ENCODE data around the gene DNAAF2. TPM values are rescaled to one million over a fixed set of nuclear protein-coding genes. Genes with fewer than 3 reads are reported as not detected.

Gene DNAAF2, protein sequence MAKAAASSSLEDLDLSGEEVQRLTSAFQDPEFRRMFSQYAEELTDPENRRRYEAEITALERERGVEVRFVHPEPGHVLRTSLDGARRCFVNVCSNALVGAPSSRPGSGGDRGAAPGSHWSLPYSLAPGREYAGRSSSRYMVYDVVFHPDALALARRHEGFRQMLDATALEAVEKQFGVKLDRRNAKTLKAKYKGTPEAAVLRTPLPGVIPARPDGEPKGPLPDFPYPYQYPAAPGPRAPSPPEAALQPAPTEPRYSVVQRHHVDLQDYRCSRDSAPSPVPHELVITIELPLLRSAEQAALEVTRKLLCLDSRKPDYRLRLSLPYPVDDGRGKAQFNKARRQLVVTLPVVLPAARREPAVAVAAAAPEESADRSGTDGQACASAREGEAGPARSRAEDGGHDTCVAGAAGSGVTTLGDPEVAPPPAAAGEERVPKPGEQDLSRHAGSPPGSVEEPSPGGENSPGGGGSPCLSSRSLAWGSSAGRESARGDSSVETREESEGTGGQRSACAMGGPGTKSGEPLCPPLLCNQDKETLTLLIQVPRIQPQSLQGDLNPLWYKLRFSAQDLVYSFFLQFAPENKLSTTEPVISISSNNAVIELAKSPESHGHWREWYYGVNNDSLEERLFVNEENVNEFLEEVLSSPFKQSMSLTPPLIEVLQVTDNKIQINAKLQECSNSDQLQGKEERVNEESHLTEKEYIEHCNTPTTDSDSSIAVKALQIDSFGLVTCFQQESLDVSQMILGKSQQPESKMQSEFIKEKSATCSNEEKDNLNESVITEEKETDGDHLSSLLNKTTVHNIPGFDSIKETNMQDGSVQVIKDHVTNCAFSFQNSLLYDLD
- total RNA-seq = 10 to 100 TPM; 11.2 to 11.9 TPM

GRCh38 chr14:49634547-49635334, at the start of gene DNAAF2:
Gene DNAAF2 (minus strand): TSS chr14:49635244. CDS start chr14:49635149, 95 bp downstream.
- Histone ChIP-seq H3K4me3 (peak within 1 kb of the TSS; percentile 75 to 90), H3K27me3 (replicated peaks; ENCODE audit: insufficient read depth) (no peaks in the 10 kb centered on the region), H3K9me3 (no peaks in the 10 kb centered on the region), H3K27ac (peak within 1 kb of the TSS; percentile 94 to 96), H3K36me3 (no peaks in the 10 kb centered on the region), H3K4me1 (replicated peaks) (no peaks in the 10 kb centered on the region)
- peak; percentile 58 for DNase-seq (ENCODE audit: low spot score)
- WGBS = under 1% methylated on average over 75 of the region's 80 CpGs
- TF ChIP-seq POLR2A (IDR thresholded peaks at IDR 0.05) (no peak), POLR2AphosphoS5 (IDR thresholded peaks at IDR 0.05) (peak; percentile 34), CTCF (IDR thresholded peaks at IDR 0.05) (no peak)
- intact Hi-C loops (cut with DNase I) = loop anchor here (1.0 to 5.0 kb wide), 3 partner anchors 59 to 218 kb away; partner anchors contain the start of genes KLHDC1 and NEMF

DNA sequence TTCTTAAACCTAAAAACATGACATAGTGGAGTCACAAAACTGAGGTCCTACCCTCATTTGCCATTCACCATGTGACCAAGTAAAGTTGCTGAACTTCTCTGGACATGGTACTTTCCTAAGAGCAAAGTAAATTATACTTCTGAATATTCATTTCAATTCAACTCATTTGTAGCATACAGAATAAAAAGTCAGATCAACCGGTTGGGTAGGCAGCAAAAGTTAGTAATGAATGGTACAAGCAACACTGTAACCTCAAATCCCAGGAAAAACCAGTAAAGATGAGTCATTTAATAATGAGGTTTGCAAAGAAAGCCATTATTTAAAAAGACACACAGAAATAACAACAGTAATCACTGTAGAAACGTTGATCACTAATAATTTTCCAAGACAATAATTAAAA, 44.2 kb upstream of the DNAAF2 start:
- no peaks in the 10 kb centered on the region for H3K36me3 ChIP-seq
- H3K27me3 ChIP-seq (replicated peaks; ENCODE audit: insufficient read depth) = no peaks in the 10 kb centered on the region
- no peak for DNase-seq (ENCODE audit: low spot score)
- no peak overlapping the region for H3K27ac ChIP-seq
- intact Hi-C loops (cut with DNase I) = no loop called here
- no peaks in the 10 kb centered on the region for H3K4me1 ChIP-seq (replicated peaks)
- H3K9me3 ChIP-seq = no peaks in the 10 kb centered on the region
- TF ChIP-seq POLR2AphosphoS5 (IDR thresholded peaks at IDR 0.05) (no peak), POLR2A (IDR thresholded peaks at IDR 0.05) (no peak), CTCF (IDR thresholded peaks at IDR 0.05) (no peak)
- H3K4me3 ChIP-seq = no peak overlapping the region
- WGBS = 53% methylated on average over 2 of the region's 2 CpGs

GRCh38 chr14:49677643-49678042, 42.6 kb upstream of the DNAAF2 start:
- intact Hi-C loops (cut with DNase I) = no loop called here
- 97% methylated on average over 4 of the region's 4 CpGs for WGBS

DNA sequence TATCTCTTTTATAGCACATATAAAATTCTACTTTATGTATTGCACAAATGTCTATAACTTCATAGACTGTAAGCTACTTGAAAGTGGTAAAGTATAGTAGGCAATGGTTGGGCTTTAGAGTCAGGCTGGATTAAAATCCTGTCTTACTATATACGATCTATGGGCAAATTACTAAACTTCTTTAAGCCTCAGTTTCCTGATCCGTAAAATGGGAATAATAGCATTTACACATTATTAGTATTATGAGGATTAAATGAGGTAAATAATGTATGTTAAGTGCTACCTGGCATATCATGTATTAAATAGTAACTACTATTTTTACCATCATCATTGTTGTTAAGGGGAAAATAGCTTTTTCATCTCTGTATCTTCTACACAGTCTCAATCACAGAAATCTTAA, 38.5 kb upstream of the DNAAF2 start:
- Histone ChIP-seq H3K27ac (no peak overlapping the region), H3K4me1 (replicated peaks) (no peaks in the 10 kb centered on the region), H3K27me3 (replicated peaks; ENCODE audit: insufficient read depth) (no peaks in the 10 kb centered on the region), H3K4me3 (no peak overlapping the region), H3K9me3 (no peaks in the 10 kb centered on the region), H3K36me3 (no peaks in the 10 kb centered on the region)
- no peak for DNase-seq (ENCODE audit: low spot score)
- intact Hi-C loops (cut with DNase I) = no loop called here
- WGBS = 97% methylated on average over 2 of the region's 2 CpGs
- TF ChIP-seq POLR2AphosphoS5 (IDR thresholded peaks at IDR 0.05) (no peak), POLR2A (IDR thresholded peaks at IDR 0.05) (no peak), CTCF (IDR thresholded peaks at IDR 0.05) (no peak)

More at GRCh38 chr14:49677643-49678042, 42.6 kb upstream of the DNAAF2 start:
- TF ChIP-seq POLR2A (IDR thresholded peaks at IDR 0.05) (no peak), POLR2AphosphoS5 (IDR thresholded peaks at IDR 0.05) (no peak), CTCF (IDR thresholded peaks at IDR 0.05) (no peak)
- H3K27me3 ChIP-seq (replicated peaks; ENCODE audit: insufficient read depth) = no peaks in the 10 kb centered on the region
- H3K27ac ChIP-seq = no peak overlapping the region
- no peaks in the 10 kb centered on the region for H3K4me1 ChIP-seq (replicated peaks)
- no peak for DNase-seq (ENCODE audit: low spot score)
- no peaks in the 10 kb centered on the region for H3K36me3 ChIP-seq
- H3K4me3 ChIP-seq = no peak overlapping the region
- H3K9me3 ChIP-seq = no peaks in the 10 kb centered on the region
